Umbilical cord (tissue), 2 donors: Measurements from ENCODE around the gene C1RL. TPM values are rescaled to one million over a fixed set of nuclear protein-coding genes. Genes with fewer than 3 reads are reported as not detected.
"Not testable (repeated sequence)": the region's sequence is repeated elsewhere in the genome, so short reads cannot be mapped to it uniquely, and the experiment has no call there.

Source experiments
- DNase-seq: peaks from one replicate; pipeline ENCODE4 v3.0.0-alpha.2; 2015; ENCODE audit warnings: low spot score
- total RNA-seq: library from RNA; depleted of rRNA; stranded (reverse); fragments of >200 nt; gene quantifications from one replicate; pipeline ENCODE4 v1.2.3, GENCODE V29; 2014; ENCODE audit warnings: low replicate concordance; ENCODE audit not compliant: insufficient read depth

Gene C1RL
- total RNA-seq, 1 donor from 2014 or later: 56.3 TPM

DNA sequence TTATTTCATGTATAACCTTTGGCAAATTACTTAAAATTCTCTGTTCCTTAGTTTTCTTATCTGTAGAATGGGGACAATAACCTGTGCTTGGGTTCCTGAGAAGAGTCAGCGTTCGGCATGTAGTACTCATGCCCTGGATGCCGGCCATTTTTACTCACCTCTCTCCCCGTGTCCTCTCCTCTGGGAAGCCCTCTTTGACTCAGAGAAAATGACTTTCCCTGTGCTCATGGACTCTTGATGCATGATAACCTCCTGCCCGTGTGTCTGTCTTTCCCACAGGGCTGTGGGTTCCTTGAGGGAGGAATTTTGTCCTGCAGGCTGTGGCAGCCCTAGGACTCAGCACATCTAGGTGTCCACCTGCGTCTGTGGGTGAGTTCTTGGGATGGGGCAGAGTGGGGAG lies 5.8 kb upstream of the C1RL start:
- no peak for DNase-seq

DNA sequence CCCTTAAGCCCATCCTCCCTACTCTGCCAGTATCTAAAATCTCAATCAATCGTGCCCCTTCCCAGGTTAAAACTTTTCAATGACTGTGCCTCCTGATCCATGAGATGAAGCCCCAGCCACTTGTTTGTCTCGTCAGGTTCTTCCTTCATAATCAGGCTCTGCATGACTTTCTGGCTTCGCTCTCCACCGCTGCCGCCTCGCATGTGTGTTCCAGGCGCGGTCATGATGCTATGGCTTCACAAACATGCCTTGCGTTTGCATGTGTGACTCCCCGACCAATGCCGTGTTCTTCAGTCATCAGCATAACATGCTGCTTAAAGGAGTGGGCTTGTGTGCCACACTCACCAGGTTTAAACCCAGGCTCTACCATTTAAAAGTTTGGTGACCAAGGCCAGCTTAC lies 5.0 kb upstream of the C1RL start:
- no peak for DNase-seq

- DNase-seq: peak; percentile 38
Observed at GRCh38 chr12:7113389-7113871, 4.4 kb upstream of the C1RL start.

DNA sequence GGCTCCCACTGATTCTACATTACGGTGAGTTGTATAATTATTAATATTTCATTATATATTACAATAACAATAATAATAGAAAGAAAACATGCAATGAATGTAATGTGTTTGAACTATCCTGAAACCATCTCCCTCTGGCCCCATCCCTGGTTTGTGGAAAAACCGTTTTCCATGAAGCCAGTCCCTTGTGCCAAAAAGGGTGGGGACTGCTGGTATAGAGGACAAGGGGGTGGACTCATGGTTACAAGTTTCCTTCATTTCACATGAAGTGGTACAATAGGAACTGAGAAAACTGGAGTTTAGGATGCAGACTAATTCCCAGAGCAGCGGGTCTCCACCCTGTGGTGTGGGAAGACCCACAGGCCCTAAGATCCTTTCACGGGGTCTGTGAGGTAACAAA lies 3.0 kb upstream of the C1RL start:
- DNase-seq: no peak

DNA sequence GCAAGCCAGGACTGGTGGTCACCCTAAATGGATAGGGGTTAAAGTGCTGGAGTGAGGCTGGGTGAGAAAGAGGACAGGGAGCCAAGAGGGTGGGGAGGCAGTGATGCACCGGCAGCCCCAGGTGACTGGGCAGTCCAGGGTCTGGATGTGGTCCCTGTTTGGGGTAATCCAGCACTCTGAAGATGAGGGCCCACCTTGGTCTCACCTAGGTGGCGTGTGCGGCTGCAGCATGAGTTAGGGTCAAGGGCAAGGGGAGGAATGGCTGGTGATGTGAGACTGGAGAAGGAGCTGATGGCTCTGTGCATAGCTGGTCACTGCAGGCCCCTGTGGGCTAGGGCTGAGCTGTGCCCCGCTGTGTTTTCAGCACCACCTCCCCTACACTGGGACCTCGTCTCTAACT lies 1.6 kb upstream of the C1RL start:
- no peak for DNase-seq

DNA sequence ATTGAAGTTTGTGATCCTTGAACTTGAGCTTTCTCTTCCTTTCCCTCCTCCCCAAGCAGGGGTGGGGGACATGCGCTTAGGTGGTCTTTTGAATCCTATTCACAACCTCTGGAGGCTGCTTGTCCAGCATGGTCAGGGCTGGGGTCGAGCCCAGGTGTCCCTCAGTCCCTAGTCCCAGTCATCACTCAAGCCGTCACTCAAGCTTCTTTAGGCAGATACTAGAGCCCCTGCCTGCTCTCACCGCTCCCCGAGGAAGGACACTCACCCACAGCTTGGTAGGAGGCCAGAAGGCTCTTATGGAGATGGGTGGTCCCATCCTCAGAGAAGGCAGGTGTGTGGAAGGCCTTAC lies 532 bp upstream of the C1RL start:
- no peak for DNase-seq

DNA sequence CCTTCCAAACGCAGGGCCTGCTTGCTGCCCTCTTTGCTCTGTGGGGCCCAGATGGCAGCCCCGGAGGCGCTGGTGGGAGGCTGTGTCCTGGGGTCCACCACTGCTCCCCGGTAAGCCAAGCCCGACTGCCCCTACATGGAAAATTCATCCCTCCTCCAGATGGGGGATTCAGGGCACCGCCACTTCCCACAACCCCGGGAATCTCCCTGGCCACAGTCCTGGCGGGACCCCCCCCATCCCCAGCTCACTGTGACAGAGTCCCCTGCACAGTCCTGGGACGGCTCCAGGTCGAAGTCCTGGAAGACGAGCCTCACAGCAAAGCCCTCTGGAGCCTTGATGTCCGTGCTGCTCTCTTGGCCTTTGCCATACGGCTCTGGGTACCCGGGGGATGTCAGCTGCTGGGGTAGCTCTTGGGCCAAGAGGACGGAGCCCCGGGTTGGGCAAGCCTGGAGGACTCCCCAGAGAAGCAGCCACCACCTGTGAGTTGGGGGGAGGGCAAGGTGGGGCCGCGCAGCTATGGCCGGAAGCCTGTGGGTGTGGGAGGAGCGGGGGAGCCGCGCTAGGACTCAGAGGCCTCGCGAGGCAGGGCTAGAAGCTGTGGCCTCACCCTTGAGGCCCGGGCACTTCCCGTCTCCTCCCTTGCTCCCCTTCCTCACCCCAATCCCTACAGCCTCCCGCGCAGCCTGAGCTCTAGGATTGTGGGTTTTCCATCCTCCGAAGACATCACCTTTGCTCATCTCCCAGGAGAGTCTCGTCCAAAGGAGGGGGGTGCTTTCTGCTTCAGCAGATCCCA lies 815 bp downstream of the C1RL start:
- DNase-seq: peak; percentile 86

DNA sequence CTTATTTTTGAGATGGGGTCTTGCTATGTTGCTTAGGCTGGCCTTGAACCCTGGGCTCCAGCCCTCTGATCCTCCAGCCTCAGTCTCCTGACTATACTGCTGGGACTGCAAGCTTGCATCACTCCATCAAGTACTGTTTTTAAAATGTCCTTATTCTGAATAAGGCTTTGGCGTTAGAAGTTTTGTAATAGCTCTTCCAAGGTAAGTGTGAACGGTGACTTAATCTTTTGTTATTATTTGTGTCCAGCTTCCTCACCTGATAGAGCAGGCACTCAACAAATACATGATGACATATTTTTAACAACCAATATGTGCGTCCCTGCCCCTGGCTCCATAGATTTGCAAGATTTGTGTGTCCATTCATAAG lies 1.4 kb downstream of the C1RL start:
- DNase-seq: no peak

DNA sequence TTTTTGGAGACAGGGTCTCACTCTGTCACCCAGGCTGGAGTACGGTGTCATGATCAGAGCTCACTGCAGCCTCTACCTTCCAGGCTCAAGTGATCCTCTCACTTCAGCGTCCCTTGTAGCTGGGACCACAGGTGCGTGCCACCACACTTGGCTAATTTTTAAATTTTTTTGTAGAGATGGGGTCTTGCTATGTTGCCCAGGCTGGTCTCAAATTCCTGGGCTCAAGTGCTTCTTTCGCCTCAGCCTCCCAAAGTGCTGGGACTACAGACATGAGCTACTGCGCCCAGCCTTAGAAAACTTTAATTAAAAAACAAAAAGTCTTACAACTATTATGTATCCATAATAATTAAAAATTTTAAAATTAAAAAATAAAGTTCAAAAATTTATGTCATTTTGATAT lies 1.8 kb downstream of the C1RL start:
- not testable (repeated sequence) for DNase-seq

DNA sequence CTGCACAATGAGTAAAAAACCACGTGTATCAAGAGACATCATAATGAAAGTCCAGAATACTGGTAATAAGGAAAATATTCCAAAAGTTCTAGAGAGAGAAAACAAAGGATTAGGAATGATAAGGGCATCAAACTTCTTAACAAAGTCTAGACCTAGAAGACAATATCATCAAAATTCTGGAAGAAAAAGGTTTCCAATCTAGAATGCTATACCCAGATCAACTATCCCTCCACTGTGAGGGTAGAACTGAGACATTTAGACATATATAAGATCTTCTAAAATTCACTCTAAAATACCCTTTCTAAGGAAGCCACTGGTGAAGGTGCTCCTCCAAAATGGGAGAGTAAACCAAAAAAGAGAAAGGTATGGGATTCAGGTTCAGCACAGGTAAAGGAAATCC lies 2.9 kb downstream of the C1RL start:
- DNase-seq: no peak

GRCh38 chr12:7103837-7104584 lies 5.0 kb downstream of the C1RL start:
- no peak for DNase-seq

GRCh38 chr12:7102582-7102981 lies 6.4 kb downstream of the C1RL start:
- DNase-seq: no peak

DNA sequence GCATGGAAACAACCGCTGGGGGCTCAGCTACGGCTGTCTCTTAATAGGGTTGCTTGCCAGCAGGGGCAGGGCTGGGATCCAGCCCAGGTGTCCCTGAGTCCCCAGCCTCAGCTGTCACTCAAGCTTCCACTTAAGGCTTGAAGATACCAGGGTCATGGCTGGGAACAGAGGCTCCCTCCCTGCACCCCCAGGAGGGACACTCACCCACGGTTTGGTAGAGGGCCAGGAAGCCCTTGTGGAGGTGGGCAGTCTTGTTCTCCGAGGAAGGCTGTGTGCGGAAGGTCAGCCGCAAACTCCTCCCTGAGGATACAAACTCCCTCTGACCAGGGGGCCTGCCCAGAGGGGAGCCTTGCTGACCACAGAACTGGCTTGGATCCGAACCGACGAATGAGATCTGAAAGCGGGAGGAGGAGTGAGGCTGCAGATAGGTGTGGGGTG lies 7.3 kb downstream of the C1RL start:
- DNase-seq: no peak

- no peak for DNase-seq
Observed at GRCh38 chr12:7101047-7101693, 7.8 kb downstream of the C1RL start.

GRCh38 chr12:7100239-7100638 lies 8.8 kb downstream of the C1RL start:
- DNase-seq: no peak

DNA sequence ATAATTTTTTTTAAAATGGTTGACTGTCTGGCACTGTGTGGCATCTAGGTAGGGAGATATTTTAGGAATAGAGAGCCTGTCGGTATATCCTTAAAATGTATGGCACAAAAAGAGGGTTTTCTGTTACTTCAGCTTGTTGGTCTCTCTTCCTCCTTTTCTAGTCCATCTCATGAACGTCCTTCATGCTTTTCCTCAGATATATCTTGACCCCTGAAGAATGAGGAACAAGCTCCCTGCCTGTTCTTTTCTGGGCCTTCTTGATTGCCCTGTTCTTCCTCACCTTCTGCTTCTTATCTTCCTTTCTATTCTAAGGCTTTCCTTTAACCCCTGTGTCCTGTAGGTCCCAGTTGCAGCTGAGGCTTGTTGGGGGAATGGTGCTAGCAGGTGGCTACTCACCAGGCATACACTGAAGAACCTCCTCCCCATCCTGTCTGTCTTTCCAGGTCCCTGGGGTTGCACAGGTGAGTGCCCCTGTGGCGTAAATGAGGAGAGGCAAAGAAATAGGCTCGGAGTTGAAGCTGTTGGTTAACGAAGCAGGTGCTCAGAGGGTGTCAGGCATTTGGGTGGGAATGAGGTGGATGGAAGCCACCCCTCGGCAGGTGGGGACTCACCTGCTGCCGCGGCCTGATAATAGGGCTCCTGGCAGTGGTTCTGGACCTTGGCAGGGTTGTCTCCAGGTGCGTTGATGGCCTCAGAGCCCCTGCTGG lies 9.6 kb downstream of the C1RL start:
- no peak for DNase-seq

- no peak for DNase-seq
Observed at GRCh38 chr12:7096979-7097378, 12.0 kb downstream of the C1RL start.

DNA sequence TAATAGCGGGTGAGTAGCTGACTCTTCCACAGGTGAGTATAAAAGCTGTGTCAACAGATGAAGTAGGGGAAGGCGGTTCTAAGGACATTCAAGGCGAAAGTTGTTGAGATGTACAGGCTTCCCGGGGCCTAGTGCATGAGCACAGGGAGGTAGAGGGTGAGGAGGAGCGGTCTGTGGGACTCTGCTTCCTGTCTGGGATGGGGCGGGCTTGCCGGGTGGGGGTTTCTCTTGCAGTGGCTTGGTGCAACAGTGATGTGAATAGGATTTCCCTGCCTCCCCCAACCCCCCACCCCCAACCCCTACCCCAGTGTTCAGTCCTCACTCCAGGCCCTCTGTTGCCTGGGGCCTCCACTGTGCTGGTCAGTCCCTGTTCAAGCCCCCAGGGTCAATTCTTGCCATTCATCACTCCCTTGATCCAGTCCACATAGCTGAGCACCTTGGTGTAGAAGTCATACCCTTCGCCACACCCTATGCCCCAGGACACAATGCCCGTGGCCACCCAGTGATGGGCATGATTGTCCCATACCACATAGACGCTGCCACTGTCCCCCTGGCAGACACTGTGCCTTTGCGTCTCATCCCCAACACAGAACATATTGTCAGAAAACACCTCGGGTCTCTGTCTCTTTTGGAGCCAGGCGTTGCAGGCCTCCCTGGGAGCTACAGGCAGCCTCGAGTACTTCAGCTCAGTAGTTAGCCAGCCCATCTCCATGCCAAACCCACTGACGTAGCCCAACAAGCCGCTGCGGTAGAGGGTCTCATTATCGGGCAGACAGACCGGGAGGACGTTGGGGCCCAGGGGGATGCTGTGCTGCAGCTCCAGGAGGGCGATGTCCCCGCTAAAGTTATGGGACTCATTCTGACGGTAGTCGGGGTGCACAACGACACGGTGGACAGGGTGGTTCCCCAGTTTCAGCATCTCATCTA lies 12.7 kb downstream of the C1RL start:
- no peak for DNase-seq

- DNase-seq: no peak
Observed at GRCh38 chr12:7093892-7094291, 15.1 kb downstream of the C1RL start.

- DNase-seq: no peak
Observed at GRCh38 chr12:7093486-7093885, 15.5 kb downstream of the C1RL start.

DNA sequence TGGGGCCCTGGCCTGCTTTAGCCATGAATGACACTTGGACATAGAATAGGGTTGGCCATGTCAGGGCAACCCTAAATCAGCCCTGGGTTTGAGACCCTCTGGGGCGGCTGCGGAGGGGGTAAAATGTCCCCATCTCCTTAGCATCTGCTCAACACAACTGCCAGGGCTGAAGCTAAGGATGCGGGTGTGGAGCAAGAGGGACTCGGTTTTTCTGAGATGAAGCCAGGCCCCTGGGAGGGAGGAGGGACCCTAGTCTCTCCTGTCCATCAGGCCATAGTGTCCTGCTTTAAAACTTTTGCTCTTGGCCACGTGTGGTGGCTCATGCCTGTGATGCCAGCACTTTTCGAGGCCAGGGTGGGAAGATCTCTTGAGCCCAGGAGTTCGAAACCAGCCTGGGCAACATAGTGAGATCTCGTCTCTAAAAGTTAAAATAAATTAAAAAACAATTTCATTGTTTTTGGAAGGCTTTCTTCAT lies 16.0 kb downstream of the C1RL start:
- DNase-seq: no peak
